GM18499 (cell line): ENCODE results near the gene ZFAND4.
A peak's percentile ranks its signal among the peaks of the same experiment; 100 is the strongest.
"Not testable (repeated sequence)": the region's sequence is repeated elsewhere in the genome, so short reads cannot be mapped to it uniquely, and the experiment has no call there.

Source experiments
- ATAC-seq: cut with Tn5 transposase; IDR thresholded peaks from one replicate; pipeline ENCODE4 v1.9.1; 2021; ENCODE audit warnings: moderate number of reproducible peaks; ENCODE audit not compliant: insufficient read depth, unreplicated experiment

Gene ZFAND4

DNA sequence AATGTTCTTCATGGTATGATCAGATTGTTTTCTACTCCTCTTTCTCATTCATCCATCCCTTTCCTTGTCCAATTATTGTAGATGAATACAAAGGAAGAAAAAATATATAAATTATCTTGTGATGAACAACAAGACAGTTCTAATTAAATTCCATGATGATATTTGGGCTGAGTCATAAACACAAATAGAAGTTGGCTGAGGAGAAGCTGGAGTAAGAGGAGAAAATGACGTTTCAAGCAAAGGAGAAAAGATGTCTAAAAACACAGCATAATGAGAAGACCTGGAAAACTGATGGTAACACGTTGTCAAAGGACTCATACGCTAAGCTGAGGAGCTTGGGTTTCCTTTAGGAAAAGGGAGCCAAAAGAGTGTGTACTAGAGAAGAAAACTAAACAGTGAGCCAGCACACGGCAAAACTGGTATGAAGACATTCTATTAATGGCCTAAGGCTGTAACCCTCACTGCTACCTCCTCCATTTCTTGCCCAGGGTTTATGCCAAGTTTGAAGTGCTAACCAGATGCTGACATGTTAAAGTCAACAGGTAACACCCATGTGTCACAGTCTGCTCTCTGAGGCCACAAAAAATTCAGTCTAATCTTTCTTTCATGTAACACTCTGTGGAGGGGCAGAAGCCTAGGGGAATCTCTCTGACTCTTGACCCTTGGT, 26.1 kb downstream of the ZFAND4 start:
- no peak for ATAC-seq

DNA sequence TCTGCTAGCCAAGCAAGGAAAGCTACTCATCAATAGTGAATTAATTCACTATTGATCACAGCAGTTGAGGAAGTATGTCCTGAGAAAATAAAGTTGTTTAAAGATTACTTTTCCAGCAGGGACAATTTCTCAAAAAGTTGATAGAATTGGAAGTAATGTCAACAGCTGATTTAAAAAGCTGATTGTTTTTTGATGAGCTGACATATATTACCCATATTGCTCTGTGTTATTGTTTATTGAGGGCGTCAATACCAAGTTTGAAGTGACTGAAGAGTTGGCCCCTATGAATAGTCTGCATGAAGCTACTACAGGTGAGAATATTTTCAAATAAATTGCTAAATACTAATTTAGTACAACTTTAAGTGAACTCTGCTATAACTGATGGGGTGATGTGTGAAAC, 28.0 kb downstream of the ZFAND4 start:
- no peak for ATAC-seq

DNA sequence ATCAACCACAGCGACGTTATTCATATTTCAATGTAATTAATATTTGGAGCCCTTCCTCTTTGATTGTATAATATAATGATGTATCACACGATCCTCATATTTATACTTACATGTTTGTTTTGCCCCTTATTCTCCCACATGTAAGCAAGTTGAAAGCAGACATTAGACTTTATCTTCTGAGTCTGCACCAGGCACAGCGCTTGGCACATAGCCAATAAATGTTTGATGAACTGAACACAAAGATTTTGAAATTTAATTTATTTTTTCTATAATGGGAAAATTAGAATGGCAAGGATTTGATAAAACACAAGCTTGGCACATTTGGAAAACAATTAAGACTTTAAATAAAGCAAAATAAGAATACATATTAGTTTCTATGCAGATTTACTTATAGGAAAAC, 31.6 kb downstream of the ZFAND4 start:
- no peak for ATAC-seq

DNA sequence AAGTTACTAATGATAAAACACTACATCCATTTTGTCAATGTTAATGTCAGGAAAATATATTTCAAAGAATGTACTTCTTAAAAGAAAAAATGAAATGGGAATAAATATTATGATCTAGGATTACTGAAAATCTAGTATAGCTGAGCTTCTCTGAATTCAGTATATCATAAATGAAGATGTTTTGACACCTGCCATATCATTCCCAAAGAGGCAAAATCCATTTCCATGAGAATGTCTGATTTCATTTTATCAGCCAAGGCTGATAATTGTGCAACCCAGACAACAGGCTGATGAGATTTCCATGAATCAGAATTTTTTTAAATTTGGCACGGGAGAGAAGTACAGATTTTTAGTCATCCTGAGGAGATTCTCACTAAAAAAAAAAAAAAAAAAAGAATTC, 32.5 kb downstream of the ZFAND4 start:
- no peak for ATAC-seq

DNA sequence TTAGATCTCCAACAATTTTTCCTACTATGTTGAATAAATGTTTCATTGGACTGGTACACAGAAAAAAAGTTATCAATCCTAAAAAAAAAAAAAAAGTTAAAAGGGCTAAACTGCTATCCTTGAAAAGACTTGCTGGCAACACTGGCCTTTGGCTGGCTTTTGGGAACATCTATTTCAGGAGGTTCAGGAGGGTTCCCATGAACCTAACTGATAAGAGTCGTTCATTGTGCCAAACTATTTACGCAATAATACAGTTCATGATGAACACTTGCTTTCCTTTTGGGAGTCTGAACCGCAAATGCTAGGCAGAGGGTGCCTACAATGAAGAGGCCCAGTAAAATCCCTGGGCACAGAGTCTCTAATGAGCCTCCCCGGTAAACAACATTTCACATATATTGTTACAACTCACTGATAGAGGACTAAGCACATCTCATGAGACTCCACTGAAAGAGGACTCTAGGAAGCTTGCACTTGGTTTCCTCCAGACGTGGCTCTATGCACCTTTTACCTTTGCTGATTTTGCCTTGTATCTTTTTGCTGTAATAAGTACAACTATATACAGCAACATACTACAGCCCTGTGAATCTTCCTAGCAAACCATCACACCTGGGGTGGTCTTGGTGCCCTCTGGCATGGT, 45.0 kb downstream of the ZFAND4 start:
- ATAC-seq: no peak

DNA sequence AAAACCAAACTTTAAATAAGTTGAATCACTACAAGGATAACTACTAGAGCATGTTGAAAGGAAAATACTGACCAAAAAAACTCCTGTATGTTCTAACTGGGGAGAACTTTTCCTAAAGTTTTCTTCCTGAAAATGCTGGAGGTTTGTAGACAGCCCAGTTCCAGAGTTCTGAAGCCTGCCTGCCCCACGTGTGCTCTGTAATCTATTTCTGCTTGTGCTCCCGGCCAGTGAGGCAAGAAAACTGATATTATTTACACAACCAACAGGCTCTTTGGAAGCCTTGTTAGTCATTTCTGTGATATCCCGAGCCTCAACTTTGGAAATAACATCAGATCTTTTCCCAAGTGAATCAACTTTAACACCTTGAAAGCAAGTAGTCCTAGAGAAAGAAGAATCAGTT, 46.7 kb downstream of the ZFAND4 start:
- no peak for ATAC-seq

DNA sequence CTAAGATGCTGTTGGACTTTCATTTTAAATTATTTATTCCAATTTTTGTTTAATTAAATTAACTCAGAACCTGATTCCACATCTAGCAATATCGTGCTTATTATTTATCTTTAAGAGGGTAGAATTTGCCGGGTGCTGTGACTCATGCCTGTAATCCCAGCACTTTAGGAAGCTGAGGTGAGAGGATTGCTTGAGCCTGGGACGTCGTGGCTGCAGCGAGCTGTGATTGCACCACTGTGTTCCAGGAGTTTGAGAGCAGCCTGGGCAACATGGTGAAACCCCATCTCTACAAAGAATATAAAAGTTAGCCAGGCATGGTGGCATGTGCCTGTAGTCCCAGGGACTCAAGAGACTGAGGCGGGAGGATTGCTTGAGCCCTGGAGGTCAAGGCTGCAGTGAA, 47.8 kb downstream of the ZFAND4 start:
- no peak for ATAC-seq

DNA sequence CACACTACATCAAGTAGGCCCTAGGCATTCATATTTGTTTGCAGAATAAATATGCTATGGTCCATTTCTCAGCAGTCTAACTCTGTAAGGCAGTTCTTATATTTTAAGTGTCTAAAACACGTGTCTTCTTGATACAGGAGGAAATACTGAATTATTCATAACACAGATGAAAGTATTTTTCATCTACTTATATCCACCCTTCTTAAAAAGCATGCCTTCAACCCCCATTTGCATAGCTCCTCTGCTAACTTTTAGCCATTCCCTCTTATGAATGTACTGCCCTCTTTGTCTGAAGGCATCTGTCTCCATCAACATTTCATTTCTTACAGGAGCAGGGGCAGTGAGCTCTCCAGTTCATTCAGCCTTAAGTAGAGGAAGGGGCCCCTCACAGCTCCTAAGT, 57.7 kb downstream of the ZFAND4 start:
- no peak for ATAC-seq

DNA sequence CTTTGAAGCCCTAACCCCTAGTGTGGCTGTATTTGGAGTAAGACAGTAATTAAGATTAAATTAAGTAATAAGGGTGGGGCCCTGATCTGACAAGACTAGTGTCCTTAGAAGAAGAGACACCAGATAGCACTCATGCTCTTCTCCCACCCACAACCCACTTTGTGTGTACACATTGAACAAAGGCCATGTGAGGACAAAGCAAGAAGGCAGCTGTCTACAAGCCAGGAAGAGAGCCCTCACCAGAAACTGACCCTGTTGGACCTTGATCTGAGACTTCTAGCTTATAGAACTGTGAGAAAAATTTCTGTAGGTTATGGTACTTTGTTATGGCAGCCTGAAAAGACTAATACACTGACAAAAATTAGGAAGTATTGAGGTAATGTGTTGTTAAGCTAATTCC, 59.8 kb downstream of the ZFAND4 start:
- no peak for ATAC-seq

DNA sequence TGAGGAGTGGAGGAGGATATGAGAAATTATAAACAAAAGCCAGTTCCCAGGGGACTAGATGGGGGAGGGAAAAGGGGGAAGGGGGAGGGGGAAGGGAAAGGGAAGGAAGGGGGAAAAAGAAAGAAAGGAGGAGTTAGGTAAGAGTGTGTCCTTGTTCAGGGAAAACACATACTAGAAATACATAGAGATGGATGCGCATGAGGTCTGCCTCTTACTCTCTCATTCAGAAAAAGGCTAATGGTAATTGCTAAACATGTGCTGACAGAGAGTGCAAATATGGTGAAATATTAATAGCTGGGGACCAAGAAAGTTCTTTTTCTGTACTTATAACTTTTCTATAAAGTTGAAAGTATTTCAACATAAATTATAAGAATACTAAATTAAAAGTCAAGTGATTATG, 64.5 kb downstream of the ZFAND4 start:
- ATAC-seq: no peak

DNA sequence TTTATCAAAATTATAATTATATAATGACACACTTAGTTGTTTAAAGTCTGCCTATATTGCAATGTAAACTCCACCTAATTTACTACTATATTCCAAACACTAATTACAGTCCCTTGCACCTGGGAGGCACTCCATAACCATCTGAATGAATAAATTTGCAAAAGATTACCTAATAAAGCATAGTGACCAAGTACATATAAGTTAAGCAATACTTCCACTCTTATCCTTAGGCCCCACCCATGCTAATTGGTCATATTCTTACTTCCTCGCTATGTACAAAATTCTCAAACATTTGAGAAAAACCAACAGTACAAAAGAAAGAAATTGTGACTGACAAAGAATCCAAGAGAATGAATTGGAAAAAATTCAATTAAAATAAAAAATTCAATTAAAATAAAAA, 65.3 kb downstream of the ZFAND4 start:
- ATAC-seq: no peak

DNA sequence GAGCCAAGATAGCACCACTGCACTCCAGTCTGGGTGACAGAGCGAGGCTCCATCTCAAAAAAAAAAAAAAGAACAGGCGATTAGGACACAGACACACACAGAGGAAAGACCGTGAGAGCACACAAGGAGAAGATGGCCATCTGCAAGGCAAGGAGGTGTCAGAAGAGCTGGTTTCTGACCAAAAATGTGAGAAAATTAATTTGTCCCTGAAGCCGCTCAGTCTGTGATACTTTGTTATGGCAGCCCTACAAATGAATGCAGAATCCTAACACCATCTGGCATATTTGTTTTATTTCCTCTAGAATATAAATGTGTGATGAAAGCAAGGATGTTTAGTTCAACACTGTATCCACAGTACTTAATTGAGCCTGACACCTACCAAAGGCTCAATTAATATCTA, 69.7 kb downstream of the ZFAND4 start:
- ATAC-seq: no peak

DNA sequence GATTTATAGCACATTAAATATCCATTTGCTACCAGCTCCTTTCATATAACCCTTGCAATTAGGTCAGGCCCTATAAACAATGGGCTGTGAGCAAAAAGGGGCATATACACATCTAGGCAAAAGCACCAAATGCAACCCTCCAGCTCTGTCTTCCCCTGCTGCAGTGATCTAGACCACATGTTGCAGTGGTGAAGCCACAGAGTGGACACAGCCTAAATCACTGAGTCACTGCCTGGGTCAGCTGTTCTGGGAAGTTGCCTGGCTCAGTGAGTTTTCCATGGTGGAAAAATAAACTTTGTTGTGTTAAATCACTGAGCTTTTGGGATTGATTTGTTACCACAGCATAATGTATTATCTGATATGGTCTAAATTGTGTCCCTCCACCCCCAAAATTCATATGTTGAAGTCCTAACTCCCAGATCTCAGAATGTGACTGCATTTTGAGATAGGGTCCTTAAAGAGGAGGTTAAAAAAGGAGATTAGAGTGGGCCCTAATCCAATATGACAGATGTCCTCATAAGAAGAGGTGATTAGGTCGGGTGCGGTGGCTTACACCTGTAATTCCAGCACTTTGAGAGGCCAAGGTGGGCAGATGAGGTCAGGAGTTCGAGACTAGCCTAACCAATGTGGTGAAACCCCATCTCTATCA, 70.4 kb downstream of the ZFAND4 start:
- no peak for ATAC-seq

DNA sequence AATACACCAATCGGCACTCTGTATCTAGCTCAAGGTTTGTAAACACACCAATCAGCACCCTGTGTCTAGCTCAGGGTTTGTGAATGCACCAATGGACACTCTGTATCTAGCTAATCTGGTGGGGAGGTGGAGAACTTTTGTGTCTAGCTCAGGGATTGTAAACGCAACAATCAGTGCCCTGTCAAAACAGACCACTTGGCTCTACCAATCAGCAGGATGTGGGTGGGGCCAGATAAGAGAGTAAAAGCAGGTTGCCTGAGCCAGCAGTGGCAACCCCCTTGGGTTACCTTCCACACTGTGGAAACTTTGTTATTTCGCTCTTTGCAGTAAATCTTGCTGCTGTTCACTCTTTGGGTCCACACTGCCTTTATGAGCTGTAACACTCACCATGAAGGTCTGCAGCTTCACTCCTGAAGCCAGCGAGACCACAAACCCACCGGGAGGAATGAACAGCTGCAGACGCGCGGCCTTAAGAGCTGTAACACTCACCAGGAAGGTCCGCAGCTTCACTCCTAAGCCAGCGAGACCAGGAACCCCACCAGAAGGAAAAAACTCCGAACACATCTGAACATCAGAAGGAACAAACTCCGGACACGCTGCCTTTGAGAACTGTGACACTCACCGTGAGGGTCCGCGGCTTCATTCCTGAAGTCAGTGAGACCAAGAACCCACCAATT, 71.2 kb downstream of the ZFAND4 start:
- ATAC-seq: not testable (repeated sequence)

DNA sequence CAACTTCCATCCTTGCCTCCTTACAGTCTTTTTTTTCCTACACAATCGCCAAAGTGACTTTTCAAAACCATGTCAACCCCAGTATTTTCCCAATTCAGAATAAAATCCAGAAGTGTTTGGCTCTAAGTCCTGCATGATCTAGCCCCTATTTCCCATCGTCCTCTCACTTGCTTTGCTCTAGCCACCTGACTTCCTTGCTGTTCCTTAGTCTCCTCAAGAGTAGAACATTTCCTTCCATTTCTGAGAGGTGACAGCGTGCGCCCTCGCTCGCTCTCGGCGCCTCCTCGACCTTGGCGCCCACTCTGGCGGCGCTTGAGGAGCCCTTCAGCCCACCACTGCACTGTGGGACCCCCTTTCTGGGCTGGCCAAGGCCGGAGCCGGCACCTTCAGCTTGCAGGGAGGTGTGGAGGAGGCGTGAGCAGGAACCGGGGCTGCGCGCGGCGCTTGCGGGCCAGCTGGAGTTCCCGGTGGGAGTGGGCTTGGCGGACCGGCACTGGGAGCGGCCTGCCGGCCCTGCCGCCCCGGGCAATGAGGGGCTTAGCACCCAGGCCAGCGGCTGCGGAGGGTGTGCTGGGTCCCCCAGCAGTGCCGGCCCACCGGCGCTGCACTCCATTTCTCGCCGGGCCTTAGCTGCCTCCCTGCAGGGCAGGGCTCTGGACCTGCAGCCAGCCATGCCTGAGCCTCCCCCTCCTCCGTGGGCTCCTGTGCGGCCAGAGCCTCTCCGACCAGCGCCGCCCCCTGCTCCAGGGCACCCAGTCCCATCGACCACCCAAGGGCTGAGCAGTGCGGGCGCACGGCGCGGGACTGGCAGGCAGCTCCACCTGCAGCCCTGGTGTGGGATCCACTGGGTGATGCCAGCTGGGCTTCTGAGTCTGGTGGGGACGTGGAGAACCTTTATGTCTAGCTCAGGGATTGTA, 72.0 kb downstream of the ZFAND4 start:
- not testable (repeated sequence) for ATAC-seq

DNA sequence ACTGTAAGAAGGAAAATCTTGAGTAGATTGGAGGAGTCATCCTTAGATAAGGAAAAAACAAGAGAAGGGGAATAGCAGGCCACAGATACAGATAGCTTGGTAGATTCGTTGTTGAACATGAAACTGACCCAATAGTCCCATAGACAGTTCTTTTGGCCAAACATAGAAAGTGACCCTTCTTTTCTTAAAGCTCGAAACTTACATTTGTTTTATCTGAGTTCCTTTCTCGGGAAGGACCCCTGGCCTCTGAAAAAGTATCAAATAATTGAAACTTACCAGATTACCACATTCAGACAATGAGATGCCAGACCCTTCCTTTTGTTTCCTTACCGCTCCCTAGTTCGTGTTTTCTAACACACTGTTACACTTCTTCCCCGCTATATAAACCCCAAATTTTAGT, 72.9 kb downstream of the ZFAND4 start:
- no peak for ATAC-seq

DNA sequence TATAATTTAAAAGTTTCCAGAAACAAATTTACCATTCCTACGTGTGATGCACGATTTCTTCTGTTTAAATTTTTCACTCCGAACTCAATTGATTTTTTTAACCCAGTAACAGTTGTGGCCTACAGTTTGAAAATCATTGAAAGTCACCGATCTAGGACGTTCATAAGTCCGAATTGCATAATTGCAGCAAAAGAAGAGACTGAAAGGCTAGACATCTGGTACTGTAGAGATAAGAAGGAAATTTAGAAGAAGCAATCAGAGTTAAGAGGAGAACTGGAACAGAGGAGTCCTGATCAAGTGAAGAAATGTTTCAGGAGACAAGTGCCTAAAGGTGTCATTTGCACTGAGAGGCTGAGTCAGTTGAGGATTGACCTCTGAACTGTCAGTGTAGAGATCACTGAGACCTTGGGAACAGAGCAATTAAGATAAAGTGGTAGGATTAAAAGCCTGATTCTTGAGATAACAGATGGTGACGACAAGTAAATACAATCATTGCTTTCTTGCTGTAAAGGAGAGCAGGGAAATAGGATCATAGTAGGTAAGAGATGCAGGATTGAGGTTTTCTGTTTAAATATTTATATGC, 73.5 kb downstream of the ZFAND4 start:
- no peak for ATAC-seq

DNA sequence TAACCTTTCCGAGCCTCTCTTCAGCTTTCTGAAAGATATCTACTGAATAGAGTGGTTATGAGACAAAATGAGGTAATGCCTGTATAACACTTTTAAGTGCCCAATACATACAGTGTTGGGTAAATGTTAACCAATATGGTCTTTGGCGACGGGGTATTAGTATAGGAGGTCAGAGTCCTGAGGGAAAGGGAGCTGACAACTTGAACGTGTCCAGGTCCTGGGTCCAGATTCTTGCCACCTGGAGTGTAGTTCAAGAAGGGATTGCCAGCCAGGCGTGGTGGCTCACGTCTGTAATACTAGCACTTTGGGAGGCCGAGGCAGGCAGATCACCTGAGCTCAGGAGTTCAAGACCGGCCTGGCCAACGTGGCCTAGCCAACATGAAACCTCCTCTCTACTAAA, 76.0 kb downstream of the ZFAND4 start:
- ATAC-seq: no peak

DNA sequence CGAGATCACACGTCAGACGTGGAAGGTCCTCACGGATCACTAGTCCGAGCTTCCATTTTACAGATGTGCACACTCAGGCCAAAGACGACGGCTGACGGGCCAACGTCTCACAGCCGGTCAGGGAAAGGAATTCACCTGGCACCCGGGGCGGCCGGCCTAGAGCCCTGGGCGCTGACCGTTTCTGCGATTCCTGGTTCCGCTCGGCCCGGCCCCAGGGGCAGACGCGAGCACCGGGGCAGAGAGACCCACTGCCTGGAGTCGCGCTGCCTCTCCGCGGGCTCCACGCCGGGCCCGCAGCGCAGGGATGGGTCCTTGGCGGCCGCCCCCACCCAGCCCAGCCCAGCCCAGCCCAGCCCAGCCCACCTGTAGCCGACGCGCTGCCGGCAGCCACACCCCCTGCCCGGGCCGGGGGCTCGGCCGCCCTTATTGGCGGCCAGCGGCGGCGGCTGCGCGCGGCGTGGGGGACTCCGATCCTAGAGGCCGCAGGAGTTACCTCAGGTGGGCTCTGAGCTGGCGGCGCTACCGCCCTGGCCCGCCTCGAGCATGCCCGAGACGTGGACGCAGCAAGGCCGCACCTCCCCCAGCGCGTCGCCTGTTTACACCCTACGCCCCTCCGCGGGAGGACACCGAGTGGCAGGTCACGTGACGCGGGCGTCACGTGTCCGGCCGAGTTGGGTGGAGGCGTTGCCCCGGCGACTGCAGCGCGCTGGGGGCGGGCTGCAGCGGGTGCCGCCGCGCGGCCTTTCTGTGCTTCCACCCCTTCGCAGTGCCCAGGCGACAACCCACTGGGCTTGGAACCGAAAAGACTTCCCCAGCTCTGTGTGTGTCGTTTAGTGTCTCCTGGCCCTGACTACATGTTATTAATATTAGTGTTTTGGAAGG, 78.1 kb downstream of the ZFAND4 start:
- peak; percentile 74 for ATAC-seq
